ENCODE measurements around the gene TATDN3.

DNA sequence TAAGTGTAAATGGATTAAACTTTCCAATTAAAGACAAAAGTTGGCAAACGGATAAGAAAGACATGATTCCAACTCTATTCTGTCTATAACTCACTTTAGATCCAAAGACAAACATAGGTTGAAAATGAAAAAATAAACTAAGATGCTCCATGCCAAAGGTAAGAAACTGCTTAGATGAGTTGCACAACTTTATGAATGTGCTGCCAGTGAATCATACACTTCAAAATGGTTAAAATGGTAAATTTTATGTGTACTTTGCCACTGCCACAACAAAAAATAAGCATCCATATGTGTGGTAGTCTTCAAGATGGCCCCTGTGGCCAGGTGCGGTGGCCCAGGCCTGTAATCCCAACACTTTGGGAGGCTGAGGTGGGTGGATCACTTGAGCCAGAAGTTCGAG lies 45.1 kb upstream of the TATDN3 start:
- TF ChIP-seq EZH2 (IDR thresholded peaks at IDR 0.05; ENCODE audit: borderline replicate concordance, low read length) = no peak
- TF ChIP-seq, protein P1, sequence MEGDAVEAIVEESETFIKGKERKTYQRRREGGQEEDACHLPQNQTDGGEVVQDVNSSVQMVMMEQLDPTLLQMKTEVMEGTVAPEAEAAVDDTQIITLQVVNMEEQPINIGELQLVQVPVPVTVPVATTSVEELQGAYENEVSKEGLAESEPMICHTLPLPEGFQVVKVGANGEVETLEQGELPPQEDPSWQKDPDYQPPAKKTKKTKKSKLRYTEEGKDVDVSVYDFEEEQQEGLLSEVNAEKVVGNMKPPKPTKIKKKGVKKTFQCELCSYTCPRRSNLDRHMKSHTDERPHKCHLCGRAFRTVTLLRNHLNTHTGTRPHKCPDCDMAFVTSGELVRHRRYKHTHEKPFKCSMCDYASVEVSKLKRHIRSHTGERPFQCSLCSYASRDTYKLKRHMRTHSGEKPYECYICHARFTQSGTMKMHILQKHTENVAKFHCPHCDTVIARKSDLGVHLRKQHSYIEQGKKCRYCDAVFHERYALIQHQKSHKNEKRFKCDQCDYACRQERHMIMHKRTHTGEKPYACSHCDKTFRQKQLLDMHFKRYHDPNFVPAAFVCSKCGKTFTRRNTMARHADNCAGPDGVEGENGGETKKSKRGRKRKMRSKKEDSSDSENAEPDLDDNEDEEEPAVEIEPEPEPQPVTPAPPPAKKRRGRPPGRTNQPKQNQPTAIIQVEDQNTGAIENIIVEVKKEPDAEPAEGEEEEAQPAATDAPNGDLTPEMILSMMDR (IDR thresholded peaks at IDR 0.05; ENCODE audit: low read length) = no peak
